HEK293T (cell line): ENCODE results near the gene RCAN2.

Experiments used
- ARNT ChIP-seq: fragments of 450-650 bp; IDR thresholded peaks from 2 replicates; pipeline ENCODE4 v1.6.1; 2017; ENCODE audit warnings: mild to moderate bottlenecking
- BHLHE40 ChIP-seq: fragments of 450-650 bp; IDR thresholded peaks from 2 replicates; pipeline ENCODE4 v1.6.1; 2016; ENCODE audit warnings: mild to moderate bottlenecking, moderate library complexity, borderline replicate concordance
- FOXA1 ChIP-seq: fragments of 450-650 bp; IDR thresholded peaks from 2 replicates; pipeline ENCODE4 v1.6.1; 2016; ENCODE audit warnings: mild to moderate bottlenecking
- FOXM1 ChIP-seq: fragments of 450-650 bp; IDR thresholded peaks from 2 replicates; pipeline ENCODE4 v1.6.1; 2017; ENCODE audit warnings: mild to moderate bottlenecking, borderline replicate concordance
- LEF1 ChIP-seq: fragments of 450-650 bp; IDR thresholded peaks from 2 replicates; pipeline ENCODE4 v1.6.1; 2017; ENCODE audit warnings: mild to moderate bottlenecking, borderline replicate concordance
- SP1 ChIP-seq: fragments of 450-650 bp; IDR thresholded peaks from 2 replicates; pipeline ENCODE4 v1.6.1; 2017
- SUZ12 ChIP-seq: fragments of 450-650 bp; IDR thresholded peaks from 2 replicates; pipeline ENCODE4 v1.6.1; 2016; ENCODE audit warnings: mild to moderate bottlenecking
- TF ChIP-seq, protein P1 (sequence below): fragments of 450-650 bp; IDR thresholded peaks from 2 replicates; pipeline ENCODE4 v1.6.1; 2016

DNA sequence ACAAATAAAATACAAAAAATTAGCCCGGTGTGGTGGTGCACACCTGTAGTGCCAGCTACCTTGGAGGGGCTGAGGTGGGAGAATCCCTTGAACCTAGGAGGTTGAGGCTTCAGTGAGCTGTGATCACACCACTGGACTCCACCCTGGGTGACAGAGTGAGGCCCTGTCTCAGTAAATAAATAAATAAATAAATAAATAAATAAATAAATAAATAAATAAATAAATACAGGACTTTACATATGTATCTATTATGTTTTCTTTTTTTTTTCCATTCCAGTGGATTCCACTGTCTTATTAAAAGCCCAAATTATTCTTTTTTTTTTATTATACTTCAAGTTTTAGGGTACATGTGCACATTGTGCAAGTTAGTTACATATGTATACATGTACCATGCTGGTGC, 279.3 kb downstream of the RCAN2 start:
- TF ChIP-seq ARNT (no peak), FOXA1 (no peak), SP1 (no peak), BHLHE40 (no peak), FOXM1 (no peak), LEF1 (no peak), SUZ12 (no peak)
- TF ChIP-seq, protein P1, sequence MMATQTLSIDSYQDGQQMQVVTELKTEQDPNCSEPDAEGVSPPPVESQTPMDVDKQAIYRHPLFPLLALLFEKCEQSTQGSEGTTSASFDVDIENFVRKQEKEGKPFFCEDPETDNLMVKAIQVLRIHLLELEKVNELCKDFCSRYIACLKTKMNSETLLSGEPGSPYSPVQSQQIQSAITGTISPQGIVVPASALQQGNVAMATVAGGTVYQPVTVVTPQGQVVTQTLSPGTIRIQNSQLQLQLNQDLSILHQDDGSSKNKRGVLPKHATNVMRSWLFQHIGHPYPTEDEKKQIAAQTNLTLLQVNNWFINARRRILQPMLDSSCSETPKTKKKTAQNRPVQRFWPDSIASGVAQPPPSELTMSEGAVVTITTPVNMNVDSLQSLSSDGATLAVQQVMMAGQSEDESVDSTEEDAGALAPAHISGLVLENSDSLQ = no peak
